Neural progenitor cell (in vitro differentiated cells): Measurements from ENCODE around the gene CARD16. TPM values are rescaled to one million over a fixed set of nuclear protein-coding genes. Genes with fewer than 3 reads are reported as not detected.

Experiments used
- DNase-seq: peaks from one replicate; pipeline ENCODE4 v3.0.0-alpha.2; 2016; ENCODE audit warnings: low spot score
- H2AFZ ChIP-seq: fragments of 200-600 bp; sonication (generic); replicated peaks from 2 replicates; pipeline ENCODE4 v1.6.1; 2016; ENCODE audit warnings: antibody characterized with exemption
- H3F3A ChIP-seq: fragments of 200-600 bp; sonication (generic); 2 replicates; pipeline ENCODE4 v1.6.1; 2016; ENCODE audit warnings: antibody characterized with exemption, low read depth
- H3K27ac ChIP-seq: fragments of 200-600 bp; sonication (generic); 2 replicates; pipeline ENCODE4 v1.5.1; 2016; ENCODE audit warnings: mild to moderate bottlenecking
- H3K27me3 ChIP-seq: fragments of 200-600 bp; sonication (generic); 2 replicates; pipeline ENCODE4 v1.6.1; 2016; ENCODE audit warnings: mild to moderate bottlenecking, moderate library complexity
- H3K36me3 ChIP-seq: fragments of 200-600 bp; sonication (generic); 2 replicates; pipeline ENCODE4 v1.5.1; 2016
- H3K4me1 ChIP-seq: fragments of 200-600 bp; sonication (generic); 2 replicates; pipeline ENCODE4 v1.6.1; 2016; ENCODE audit warnings: mixed run types
- H3K4me2 ChIP-seq: fragments of 200-600 bp; sonication (generic); 2 replicates; pipeline ENCODE4 v1.6.1; 2016
- H3K4me3 ChIP-seq: fragments of 200-600 bp; sonication (generic); 2 replicates; pipeline ENCODE4 v1.5.1; 2016
- H3K79me2 ChIP-seq: fragments of 200-600 bp; sonication (generic); 2 replicates; pipeline ENCODE4 v1.6.1; 2016; ENCODE audit warnings: low read depth
- H3K9ac ChIP-seq: fragments of 200-600 bp; sonication (generic); 2 replicates; pipeline ENCODE4 v1.6.1; 2016
- H3K9me3 ChIP-seq: fragments of 200-600 bp; sonication (generic); 2 replicates; pipeline ENCODE4 v1.5.1; 2016; ENCODE audit warnings: low read depth
- H4K20me1 ChIP-seq: fragments of 200-600 bp; sonication (generic); 2 replicates; pipeline ENCODE4 v1.6.1; 2016; ENCODE audit warnings: low read depth
- H3K27ac Mint-ChIP-seq: 3 replicates; pipeline ENCODE4 v1.8.0; 2021; ENCODE audit warnings: mixed read lengths
- H3K27me3 Mint-ChIP-seq: 2 replicates; pipeline ENCODE4 v1.8.0; 2022; ENCODE audit warnings: low read depth, mild to moderate bottlenecking, inconsistent platforms, moderate library complexity, mixed read lengths; ENCODE audit not compliant: insufficient read depth
- H3K36me3 Mint-ChIP-seq: 3 replicates; pipeline ENCODE4 v1.8.0; 2021; ENCODE audit warnings: mixed read lengths
- H3K4me1 Mint-ChIP-seq: 3 replicates; pipeline ENCODE4 v1.8.0; 2021; ENCODE audit warnings: mixed read lengths
- H3K4me3 Mint-ChIP-seq: 3 replicates; pipeline ENCODE4 v1.8.0; 2021; ENCODE audit warnings: mild to moderate bottlenecking, moderate library complexity, mixed read lengths
- H3K9me3 Mint-ChIP-seq: 3 replicates; pipeline ENCODE4 v1.8.0; 2020; ENCODE audit warnings: mixed read lengths
- EZH2 ChIP-seq: fragments of 200-600 bp; sonication (generic); IDR thresholded peaks from 2 replicates; pipeline ENCODE4 v1.6.1; 2017; ENCODE audit warnings: antibody characterized with exemption, mild to moderate bottlenecking, moderate library complexity
- EZH2phosphoT487 ChIP-seq: fragments of 200-600 bp; sonication (generic); IDR thresholded peaks from 2 replicates; pipeline ENCODE4 v1.6.1; 2017; ENCODE audit warnings: antibody characterized with exemption
- total RNA-seq: library from RNA; depleted of rRNA; stranded (reverse); fragments of >200 nt; gene quantifications from 2 replicates; pipeline ENCODE4 v1.2.3, GENCODE V29; 2015; ENCODE audit warnings: low replicate concordance
- TF ChIP-seq, protein P1 (sequence below): fragments of 200-600 bp; sonication (generic); IDR thresholded peaks from 2 replicates; pipeline ENCODE4 v1.5.1; 2017; ENCODE audit warnings: antibody characterized with exemption, mild to moderate bottlenecking

Gene CARD16
- total RNA-seq, 1 donor from 2014 or later, result not detected

DNA sequence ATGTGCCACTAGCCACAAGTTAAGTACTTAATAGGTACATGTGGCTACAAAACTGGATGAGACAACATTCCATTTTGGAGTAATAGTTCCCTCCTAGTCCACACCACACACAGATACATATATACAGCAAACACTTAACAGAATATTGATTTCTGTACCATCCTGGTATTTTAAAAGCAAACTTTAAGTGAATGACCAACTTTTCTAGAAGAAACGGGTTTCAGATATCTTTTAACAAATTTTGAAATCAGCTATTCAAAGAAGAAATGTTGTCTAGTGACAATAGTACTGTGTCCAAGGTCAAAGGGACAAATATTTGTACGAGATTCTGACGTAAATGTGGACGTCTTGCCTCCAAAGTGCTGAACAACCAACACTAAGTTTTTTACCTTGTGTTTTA lies 12.3 kb upstream of the CARD16 start:
- H4K20me1 ChIP-seq, result no peaks in the 10 kb centered on the region
- no peaks in the 10 kb centered on the region for H3K27me3 Mint-ChIP-seq
- H3K36me3 Mint-ChIP-seq, result no peaks in the 10 kb centered on the region

DNA sequence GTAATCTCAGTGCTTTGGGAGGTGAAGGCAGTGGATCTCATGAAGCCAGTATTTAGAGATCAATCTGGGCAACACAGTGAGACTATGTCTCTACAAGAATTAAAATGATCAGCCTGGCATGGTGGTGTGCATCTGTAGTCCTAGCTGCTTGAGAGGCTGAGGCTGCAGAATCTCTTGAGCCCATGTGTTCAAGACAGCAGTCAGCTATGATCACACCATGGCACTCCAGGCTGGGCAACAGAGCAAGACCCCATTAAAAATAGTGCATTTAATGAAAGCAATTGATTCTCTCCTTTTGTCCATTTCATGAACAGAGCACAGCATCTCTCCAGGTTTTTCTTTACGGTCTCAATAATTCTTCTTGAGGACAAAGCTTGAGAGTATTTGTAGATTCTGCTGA lies 11.3 kb upstream of the CARD16 start:
- Histone ChIP-seq H3K4me1 (peaks cover 11% of the 10 kb centered on the region), H3K4me2 (peak overlapping the region; percentile 56), H3K27ac (peak overlapping the region; percentile 77), H2AFZ (no peak overlapping the region), H3K9me3 (no peaks in the 10 kb centered on the region), H3K9ac (no peak overlapping the region), H3K36me3 (no peaks in the 10 kb centered on the region), H3F3A (peaks cover 3% of the 10 kb centered on the region), H3K79me2 (no peaks in the 10 kb centered on the region), H4K20me1 (no peaks in the 10 kb centered on the region), H3K27me3 (no peaks in the 10 kb centered on the region), H3K4me3 (no peak overlapping the region)
- H3K4me1 Mint-ChIP-seq, result no peaks in the 10 kb centered on the region
- no peak for DNase-seq
- no peak overlapping the region for H3K4me3 Mint-ChIP-seq
- H3K27ac Mint-ChIP-seq, result no peak overlapping the region
- H3K36me3 Mint-ChIP-seq, result no peaks in the 10 kb centered on the region
- H3K9me3 Mint-ChIP-seq, result no peaks in the 10 kb centered on the region
- no peaks in the 10 kb centered on the region for H3K27me3 Mint-ChIP-seq
- TF ChIP-seq EZH2, result no peak

More for the DNA sequence above, 12.3 kb upstream of the CARD16 start:
- DNase-seq, result no peak
- Histone ChIP-seq H3K79me2 (no peaks in the 10 kb centered on the region), H3K4me1 (peaks cover 11% of the 10 kb centered on the region), H3K4me3 (no peak overlapping the region), H3K4me2 (no peak overlapping the region), H3F3A (peaks cover 3% of the 10 kb centered on the region), H2AFZ (no peak overlapping the region), H3K9ac (no peak overlapping the region), H3K36me3 (no peaks in the 10 kb centered on the region), H3K27ac (no peak overlapping the region), H3K27me3 (no peaks in the 10 kb centered on the region), H3K9me3 (no peaks in the 10 kb centered on the region)
- Mint-ChIP-seq H3K9me3 (no peaks in the 10 kb centered on the region), H3K4me3 (no peak overlapping the region), H3K27ac (no peak overlapping the region), H3K4me1 (no peaks in the 10 kb centered on the region)
- TF ChIP-seq, protein P1, sequence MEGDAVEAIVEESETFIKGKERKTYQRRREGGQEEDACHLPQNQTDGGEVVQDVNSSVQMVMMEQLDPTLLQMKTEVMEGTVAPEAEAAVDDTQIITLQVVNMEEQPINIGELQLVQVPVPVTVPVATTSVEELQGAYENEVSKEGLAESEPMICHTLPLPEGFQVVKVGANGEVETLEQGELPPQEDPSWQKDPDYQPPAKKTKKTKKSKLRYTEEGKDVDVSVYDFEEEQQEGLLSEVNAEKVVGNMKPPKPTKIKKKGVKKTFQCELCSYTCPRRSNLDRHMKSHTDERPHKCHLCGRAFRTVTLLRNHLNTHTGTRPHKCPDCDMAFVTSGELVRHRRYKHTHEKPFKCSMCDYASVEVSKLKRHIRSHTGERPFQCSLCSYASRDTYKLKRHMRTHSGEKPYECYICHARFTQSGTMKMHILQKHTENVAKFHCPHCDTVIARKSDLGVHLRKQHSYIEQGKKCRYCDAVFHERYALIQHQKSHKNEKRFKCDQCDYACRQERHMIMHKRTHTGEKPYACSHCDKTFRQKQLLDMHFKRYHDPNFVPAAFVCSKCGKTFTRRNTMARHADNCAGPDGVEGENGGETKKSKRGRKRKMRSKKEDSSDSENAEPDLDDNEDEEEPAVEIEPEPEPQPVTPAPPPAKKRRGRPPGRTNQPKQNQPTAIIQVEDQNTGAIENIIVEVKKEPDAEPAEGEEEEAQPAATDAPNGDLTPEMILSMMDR, result no peak
- TF ChIP-seq EZH2phosphoT487, result no peak

DNA sequence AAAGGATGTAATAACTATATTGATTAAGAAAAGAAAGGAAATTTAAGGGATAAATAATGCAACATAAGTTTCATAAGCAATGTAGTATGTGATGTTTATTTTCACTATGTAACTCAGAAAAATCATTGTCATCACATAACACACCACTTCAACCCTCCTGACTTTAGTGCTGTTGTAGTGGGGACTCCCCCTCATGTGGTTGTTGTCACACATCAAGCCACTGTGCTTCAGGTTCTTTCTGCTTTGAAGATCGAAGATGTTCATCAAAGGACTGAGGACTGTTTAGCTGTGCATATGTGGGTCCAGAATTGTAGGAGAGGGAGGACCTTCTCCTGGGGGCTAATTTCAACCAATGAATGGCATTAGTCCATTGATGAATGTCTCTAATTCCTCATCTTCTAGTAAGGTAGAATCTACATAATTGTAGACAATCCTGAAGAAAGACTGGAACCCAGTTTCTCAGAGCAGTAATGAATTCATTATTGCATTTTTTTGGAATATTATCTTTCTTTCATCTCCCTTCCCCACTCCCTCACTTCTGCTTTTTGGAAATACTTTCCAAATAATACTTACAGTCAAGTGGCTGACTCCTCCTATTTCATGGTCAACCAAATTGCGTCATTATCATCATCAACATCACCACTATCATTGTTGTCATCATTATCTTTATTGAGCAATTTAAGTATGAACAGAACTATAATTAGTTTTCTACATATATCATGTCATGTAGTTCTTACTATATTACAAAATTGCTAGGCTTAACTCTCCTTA lies 9.8 kb upstream of the CARD16 start:
- peaks cover 11% of the 10 kb centered on the region for H3K4me1 ChIP-seq
- no peaks in the 10 kb centered on the region for H3K36me3 ChIP-seq
- no peaks in the 10 kb centered on the region for H3K27me3 ChIP-seq
- H3K9ac ChIP-seq, result no peak overlapping the region
- no peak overlapping the region for H3K27ac ChIP-seq
- no peaks in the 10 kb centered on the region for H3K79me2 ChIP-seq
- Mint-ChIP-seq H3K27me3 (no peaks in the 10 kb centered on the region), H3K36me3 (no peaks in the 10 kb centered on the region), H3K9me3 (no peaks in the 10 kb centered on the region), H3K4me3 (no peak overlapping the region), H3K27ac (no peak overlapping the region), H3K4me1 (no peaks in the 10 kb centered on the region)
- H4K20me1 ChIP-seq, result no peaks in the 10 kb centered on the region
- peaks cover 3% of the 10 kb centered on the region for H3F3A ChIP-seq
- no peak overlapping the region for H3K4me3 ChIP-seq
- TF ChIP-seq EZH2 (no peak), EZH2phosphoT487 (no peak)
- TF ChIP-seq, protein P1, result no peak
- no peak for DNase-seq
- H3K9me3 ChIP-seq, result no peaks in the 10 kb centered on the region
- H3K4me2 ChIP-seq, result no peak overlapping the region
- H2AFZ ChIP-seq, result no peak overlapping the region

DNA sequence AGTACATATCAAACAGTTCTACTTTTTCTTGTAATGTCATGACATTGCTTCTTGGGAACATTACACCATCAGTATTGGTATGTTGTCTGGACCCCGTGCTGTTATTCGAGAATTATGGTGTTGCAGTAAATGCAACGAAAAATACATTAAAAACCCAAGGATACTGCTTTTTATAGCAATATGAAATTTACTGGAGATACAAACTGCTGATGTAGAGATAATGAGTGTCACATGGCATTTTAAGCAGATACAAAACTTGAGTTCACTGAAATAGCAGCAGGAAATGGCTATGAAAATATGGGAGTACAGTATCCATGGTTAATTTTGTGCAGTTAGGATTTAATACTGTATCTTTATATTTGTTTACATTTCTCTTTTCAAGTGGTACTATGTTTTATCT lies 7.4 kb upstream of the CARD16 start:
- no peaks in the 10 kb centered on the region for H3K36me3 ChIP-seq
- Mint-ChIP-seq H3K36me3 (no peaks in the 10 kb centered on the region), H3K4me1 (no peaks in the 10 kb centered on the region), H3K27ac (no peak overlapping the region), H3K9me3 (no peaks in the 10 kb centered on the region), H3K27me3 (no peaks in the 10 kb centered on the region), H3K4me3 (no peak overlapping the region)
- peaks cover 8% of the 10 kb centered on the region for H3K4me1 ChIP-seq
- H3K4me2 ChIP-seq, result no peak overlapping the region
- no peak for DNase-seq
- no peak overlapping the region for H3K9ac ChIP-seq
- no peaks in the 10 kb centered on the region for H3K27me3 ChIP-seq
- H3K79me2 ChIP-seq, result no peaks in the 10 kb centered on the region
- no peak overlapping the region for H3K27ac ChIP-seq
- peaks cover 3% of the 10 kb centered on the region for H3F3A ChIP-seq
- TF ChIP-seq EZH2phosphoT487 (no peak), EZH2 (no peak)
- TF ChIP-seq, protein P1, result no peak
- no peak overlapping the region for H2AFZ ChIP-seq
- H4K20me1 ChIP-seq, result no peaks in the 10 kb centered on the region
- no peaks in the 10 kb centered on the region for H3K9me3 ChIP-seq
- H3K4me3 ChIP-seq, result no peak overlapping the region
